Stimulated activated effector memory CD8-positive, alpha-beta T cell treated with anti-CD3 and anti-CD28 coated beads, Interleukin-12 subunit alpha, Interleukin-12 subunit beta, amount 100 ng/mL, for 72 hours (primary cell): ENCODE results near the gene GDAP1L1.

Experiments used
- ATAC-seq: fragments of 150-1000 bp; cut with Tn5 transposase; 2 replicates; pipeline ENCODE4 v1.10.0; 2021
- DNase-seq, 2 donors: peaks; one replicate each; pipeline ENCODE4 v3.0.0; 2021 to 2022; ENCODE audit warnings: low spot score in 2 of 2
- H3K27ac Mint-ChIP-seq: one replicate; pipeline ENCODE4 v1.8.0; 2022; ENCODE audit warnings: mild to moderate bottlenecking, mixed read lengths
- H3K36me3 Mint-ChIP-seq: one replicate; pipeline ENCODE4 v1.8.0; 2022; ENCODE audit warnings: mild to moderate bottlenecking, mixed read lengths
- H3K4me1 Mint-ChIP-seq: one replicate; pipeline ENCODE4 v1.8.0; 2022; ENCODE audit warnings: mixed read lengths
- H3K4me3 Mint-ChIP-seq: one replicate; pipeline ENCODE4 v1.8.0; 2022; ENCODE audit warnings: mild to moderate bottlenecking, mixed read lengths
- H3K9me3 Mint-ChIP-seq: one replicate; pipeline ENCODE4 v1.8.0; 2022; ENCODE audit warnings: mixed read lengths

Gene GDAP1L1

GRCh38 chr20:44211177-44212039 is 35.7 kb upstream of the GDAP1L1 start:
- peaks cover 32% of the 10 kb centered on the region for H3K36me3 Mint-ChIP-seq
- H3K4me3 Mint-ChIP-seq = peak overlapping the region; percentile 99
- H3K27ac Mint-ChIP-seq = peak overlapping the region; percentile 99
- DNase-seq (no peak), ATAC-seq (no peak)
- peaks cover 52% of the 10 kb centered on the region for H3K4me1 Mint-ChIP-seq
- no peaks in the 10 kb centered on the region for H3K9me3 Mint-ChIP-seq

- peaks cover 49% of the 10 kb centered on the region for H3K4me1 Mint-ChIP-seq
- no peak overlapping the region for H3K27ac Mint-ChIP-seq
- DNase-seq (no peak), ATAC-seq (no peak)
- H3K9me3 Mint-ChIP-seq = no peaks in the 10 kb centered on the region
- H3K36me3 Mint-ChIP-seq = peaks cover 18% of the 10 kb centered on the region
- no peak overlapping the region for H3K4me3 Mint-ChIP-seq
These were observed 34.3 kb upstream of the GDAP1L1 start for GRCh38 chr20:44212792-44213191.

- no peak overlapping the region for H3K4me3 Mint-ChIP-seq
- peak overlapping the region; percentile 64 for H3K27ac Mint-ChIP-seq
- H3K9me3 Mint-ChIP-seq = no peaks in the 10 kb centered on the region
- peak; percentile 29 for ATAC-seq
- H3K4me1 Mint-ChIP-seq = peaks cover 51% of the 10 kb centered on the region
- peak; percentile 33 to 73 for DNase-seq
- H3K36me3 Mint-ChIP-seq = peaks cover 11% of the 10 kb centered on the region
These were observed 32.0 kb upstream of the GDAP1L1 start for GRCh38 chr20:44215125-44215524.

DNA sequence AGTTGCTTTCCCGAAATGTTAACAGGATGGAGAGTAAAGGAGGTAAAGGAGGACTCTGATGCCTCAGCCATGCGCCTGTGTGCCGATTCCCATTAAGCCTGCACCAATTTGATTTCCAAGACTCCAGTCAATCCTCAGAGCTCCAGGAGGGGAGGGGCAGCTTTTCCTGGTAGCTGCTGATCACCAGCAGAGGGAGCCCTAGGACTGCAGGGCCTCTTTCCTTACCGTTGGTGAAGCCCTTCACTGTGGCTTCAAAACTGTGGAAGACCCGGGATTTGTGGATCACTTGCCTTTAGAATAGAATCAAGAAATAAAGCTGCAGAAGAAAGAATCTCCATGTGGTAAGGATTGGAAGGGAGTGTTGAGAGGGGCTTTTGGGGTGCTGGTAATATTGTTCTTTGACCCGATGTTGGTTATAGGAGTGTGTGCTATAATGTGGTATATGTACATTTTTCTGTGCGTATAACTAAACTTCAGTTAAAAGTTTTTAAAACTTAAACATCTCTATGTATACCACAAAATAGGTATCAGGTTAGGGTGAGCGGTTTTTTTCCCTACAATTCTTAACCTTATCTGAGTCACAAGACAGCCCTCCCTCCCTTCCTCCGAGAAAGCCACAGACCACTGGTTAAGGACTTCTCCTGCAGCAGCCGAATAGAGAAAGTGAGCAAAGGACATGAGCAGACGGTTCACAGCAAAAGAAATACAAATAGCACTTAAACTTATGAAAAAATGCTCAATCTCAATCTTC is 29.6 kb upstream of the GDAP1L1 start:
- no peaks in the 10 kb centered on the region for H3K36me3 Mint-ChIP-seq
- H3K27ac Mint-ChIP-seq = peak overlapping the region; percentile 77
- ATAC-seq (peak; percentile 68), DNase-seq (peak; percentile 60 to 80)
- peak overlapping the region; percentile 70 for H3K4me3 Mint-ChIP-seq
- H3K4me1 Mint-ChIP-seq = peaks cover 47% of the 10 kb centered on the region
- H3K9me3 Mint-ChIP-seq = no peaks in the 10 kb centered on the region

- Mint-ChIP-seq H3K36me3 (no peaks in the 10 kb centered on the region), H3K9me3 (no peaks in the 10 kb centered on the region), H3K4me3 (peak overlapping the region; percentile 70), H3K27ac (peak overlapping the region; percentile 77), H3K4me1 (peaks cover 47% of the 10 kb centered on the region)
- ATAC-seq = peak; percentile 72
- no peak for DNase-seq
These were observed 28.7 kb upstream of the GDAP1L1 start for GRCh38 chr20:44218446-44218845.

GRCh38 chr20:44219170-44219730 is 27.9 kb upstream of the GDAP1L1 start:
- peaks cover 47% of the 10 kb centered on the region for H3K4me1 Mint-ChIP-seq
- ATAC-seq = peak; percentile 19
- H3K27ac Mint-ChIP-seq = peak overlapping the region; percentile 39
- peak overlapping the region; percentile 70 for H3K4me3 Mint-ChIP-seq
- no peaks in the 10 kb centered on the region for H3K9me3 Mint-ChIP-seq
- no peaks in the 10 kb centered on the region for H3K36me3 Mint-ChIP-seq
- no peak for DNase-seq

DNA sequence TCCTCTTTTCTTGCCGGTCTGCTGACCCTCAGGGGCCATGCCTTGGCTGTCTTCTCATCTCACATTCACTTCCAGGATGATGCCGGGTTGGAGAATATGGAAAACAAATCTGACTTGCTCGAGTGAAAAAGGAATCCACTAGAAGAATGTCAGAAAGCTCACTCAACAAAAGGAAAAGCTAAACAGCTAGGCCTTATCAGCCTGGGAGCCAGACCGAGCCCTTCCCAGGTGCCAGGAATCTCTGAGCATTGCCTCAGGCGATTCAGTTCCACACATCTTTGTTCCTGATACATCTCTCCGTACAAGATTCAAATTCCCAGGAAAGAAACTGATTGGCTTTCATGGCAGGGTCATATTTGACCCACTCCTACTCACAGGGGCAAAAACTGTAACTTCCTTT is 27.3 kb upstream of the GDAP1L1 start:
- Mint-ChIP-seq H3K4me1 (peaks cover 47% of the 10 kb centered on the region), H3K9me3 (no peaks in the 10 kb centered on the region), H3K27ac (peak overlapping the region; percentile 39), H3K4me3 (peak overlapping the region; percentile 70), H3K36me3 (no peaks in the 10 kb centered on the region)
- ATAC-seq = no peak
- DNase-seq = no peak

DNA sequence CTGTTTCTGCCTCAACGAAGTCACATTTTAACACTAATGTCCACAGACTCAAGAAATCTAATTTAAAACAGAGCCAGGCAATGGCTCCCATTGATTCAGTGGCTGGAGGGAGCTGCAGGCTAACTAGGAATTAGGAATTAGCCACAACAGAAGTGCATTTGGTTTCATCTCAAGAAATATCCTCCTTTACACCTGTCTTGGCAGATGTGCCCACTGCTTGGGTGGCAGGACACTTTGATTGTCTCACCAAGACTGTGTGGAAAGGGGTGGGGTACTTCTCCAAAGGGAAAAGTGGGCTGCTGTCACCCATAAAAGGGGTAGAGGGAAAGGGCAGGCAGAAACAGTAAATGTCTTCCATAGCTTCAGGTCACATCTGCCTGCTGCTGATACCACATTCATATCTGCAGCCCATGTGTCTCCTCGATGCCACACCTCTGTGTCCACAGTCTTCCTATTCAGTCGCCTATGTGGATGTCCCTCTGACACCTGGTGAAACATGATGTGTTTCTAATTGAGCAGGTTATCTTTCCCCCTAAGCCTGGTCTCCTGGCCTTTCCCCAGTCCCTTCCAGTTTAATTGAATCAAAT is 25.6 kb upstream of the GDAP1L1 start:
- H3K9me3 Mint-ChIP-seq = no peaks in the 10 kb centered on the region
- H3K36me3 Mint-ChIP-seq = no peaks in the 10 kb centered on the region
- H3K4me1 Mint-ChIP-seq = peaks cover 39% of the 10 kb centered on the region
- DNase-seq (no peak), ATAC-seq (no peak)
- H3K27ac Mint-ChIP-seq = peak overlapping the region; percentile 8
- no peak overlapping the region for H3K4me3 Mint-ChIP-seq

DNA sequence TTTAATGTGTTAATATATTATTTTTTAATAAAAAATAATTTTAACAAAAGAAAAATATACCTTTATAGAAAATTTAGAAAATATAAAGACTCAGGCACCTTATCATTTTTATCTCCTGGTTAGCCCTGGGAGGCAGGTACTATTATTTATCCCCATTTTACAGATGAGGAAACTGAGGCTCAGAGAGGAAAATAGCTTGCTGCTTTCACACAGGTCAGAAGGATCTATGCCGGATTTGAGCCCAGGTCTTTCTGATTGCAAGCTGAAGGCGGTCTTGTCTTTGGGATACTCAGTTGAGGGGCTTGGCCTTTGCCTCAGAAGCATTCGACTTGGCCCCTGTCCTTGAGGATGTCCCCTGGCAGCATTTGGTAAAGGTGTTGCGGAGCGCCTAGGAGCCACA is 25.1 kb upstream of the GDAP1L1 start:
- ATAC-seq (no peak), DNase-seq (no peak)
- Mint-ChIP-seq H3K36me3 (no peaks in the 10 kb centered on the region), H3K27ac (no peak overlapping the region), H3K9me3 (no peaks in the 10 kb centered on the region), H3K4me1 (peaks cover 36% of the 10 kb centered on the region), H3K4me3 (no peak overlapping the region)

- H3K9me3 Mint-ChIP-seq = no peaks in the 10 kb centered on the region
- ATAC-seq (no peak), DNase-seq (no peak)
- no peak overlapping the region for H3K27ac Mint-ChIP-seq
- H3K4me1 Mint-ChIP-seq = peaks cover 28% of the 10 kb centered on the region
- H3K36me3 Mint-ChIP-seq = no peaks in the 10 kb centered on the region
- no peak overlapping the region for H3K4me3 Mint-ChIP-seq
These were observed 24.3 kb upstream of the GDAP1L1 start for GRCh38 chr20:44222633-44223368.

DNA sequence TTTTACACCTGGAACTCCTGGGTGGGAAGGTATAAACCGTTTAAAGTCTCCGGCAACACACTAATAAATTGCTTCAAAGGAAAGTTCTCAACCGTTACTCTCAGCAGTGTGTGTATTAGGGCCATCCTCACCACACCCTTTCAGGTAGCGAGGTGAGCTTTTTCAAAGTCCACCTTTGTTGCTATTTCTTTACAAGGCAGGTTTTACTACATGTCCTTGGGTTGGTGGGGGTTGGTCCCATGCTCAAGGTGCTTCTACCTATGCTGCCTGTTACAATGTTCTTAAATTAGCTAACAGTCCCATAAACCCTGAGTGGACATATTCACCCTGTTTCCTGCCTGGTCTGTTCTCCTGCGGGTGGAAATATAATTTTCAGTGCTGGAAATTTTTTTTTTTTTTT is 23.4 kb upstream of the GDAP1L1 start:
- Mint-ChIP-seq H3K9me3 (no peaks in the 10 kb centered on the region), H3K27ac (no peak overlapping the region), H3K36me3 (no peaks in the 10 kb centered on the region), H3K4me1 (peaks cover 20% of the 10 kb centered on the region), H3K4me3 (no peak overlapping the region)
- no peak for DNase-seq
- ATAC-seq = no peak

GRCh38 chr20:44224637-44225036 is 22.5 kb upstream of the GDAP1L1 start:
- Mint-ChIP-seq H3K9me3 (no peaks in the 10 kb centered on the region), H3K27ac (no peak overlapping the region), H3K4me3 (no peak overlapping the region), H3K4me1 (peaks cover 11% of the 10 kb centered on the region), H3K36me3 (no peaks in the 10 kb centered on the region)
- DNase-seq = no peak
- no peak for ATAC-seq

GRCh38 chr20:44228465-44229258 is 18.4 kb upstream of the GDAP1L1 start:
- ATAC-seq = no peak

GRCh38 chr20:44231193-44231592 is 15.9 kb upstream of the GDAP1L1 start:
- ATAC-seq = peak; percentile 37
- H3K36me3 Mint-ChIP-seq = no peaks in the 10 kb centered on the region
- no peak overlapping the region for H3K27ac Mint-ChIP-seq
- H3K4me1 Mint-ChIP-seq = peaks cover 6% of the 10 kb centered on the region
- no peak overlapping the region for H3K4me3 Mint-ChIP-seq
- no peaks in the 10 kb centered on the region for H3K9me3 Mint-ChIP-seq
- DNase-seq = no peak

More at GRCh38 chr20:44228465-44229258, 18.4 kb upstream of the GDAP1L1 start:
- H3K4me3 Mint-ChIP-seq = no peak overlapping the region
- H3K9me3 Mint-ChIP-seq = no peaks in the 10 kb centered on the region
- DNase-seq = no peak
- H3K27ac Mint-ChIP-seq = no peak overlapping the region
- H3K4me1 Mint-ChIP-seq = peaks cover 6% of the 10 kb centered on the region
- H3K36me3 Mint-ChIP-seq = no peaks in the 10 kb centered on the region
